Adipocyte (in vitro differentiated cells): ENCODE results near the gene C5orf34.
"Not testable (repeated sequence)": the region's sequence is repeated elsewhere in the genome, so short reads cannot be mapped to it uniquely, and the experiment has no call there.

Experiments used
- DNase-seq: peaks from one replicate; pipeline ENCODE4 v3.0.0-alpha.2; 2015; ENCODE audit warnings: low read depth
- H3K27me3 ChIP-seq: replicated peaks from 2 replicates; pipeline ENCODE4 v1.7.0; 2013; ENCODE audit warnings: mild to moderate bottlenecking, low read length, moderate library complexity; ENCODE audit not compliant: control insufficient read depth, insufficient read depth
- H3K36me3 ChIP-seq: 2 replicates; pipeline ENCODE4 v1.7.0; 2013; ENCODE audit warnings: low read length, mild to moderate bottlenecking, moderate library complexity; ENCODE audit not compliant: control insufficient read depth, insufficient read depth, severe bottlenecking
- H3K4me1 ChIP-seq: 2 replicates; pipeline ENCODE4 v1.7.0; 2013; ENCODE audit warnings: mild to moderate bottlenecking, low read length, moderate library complexity; ENCODE audit not compliant: control insufficient read depth, insufficient read depth
- H3K4me3 ChIP-seq: 2 replicates; pipeline ENCODE4 v1.7.0; 2013; ENCODE audit warnings: mild to moderate bottlenecking, low read length, moderate library complexity
- H3K9ac ChIP-seq: 2 replicates; pipeline ENCODE4 v1.7.0; 2013; ENCODE audit warnings: mild to moderate bottlenecking, low read length, moderate library complexity
- H3K9me3 ChIP-seq: 2 replicates; pipeline ENCODE4 v1.7.0; 2013; ENCODE audit warnings: mild to moderate bottlenecking, low read length, moderate library complexity; ENCODE audit not compliant: control insufficient read depth

The C5orf34 gene, protein sequence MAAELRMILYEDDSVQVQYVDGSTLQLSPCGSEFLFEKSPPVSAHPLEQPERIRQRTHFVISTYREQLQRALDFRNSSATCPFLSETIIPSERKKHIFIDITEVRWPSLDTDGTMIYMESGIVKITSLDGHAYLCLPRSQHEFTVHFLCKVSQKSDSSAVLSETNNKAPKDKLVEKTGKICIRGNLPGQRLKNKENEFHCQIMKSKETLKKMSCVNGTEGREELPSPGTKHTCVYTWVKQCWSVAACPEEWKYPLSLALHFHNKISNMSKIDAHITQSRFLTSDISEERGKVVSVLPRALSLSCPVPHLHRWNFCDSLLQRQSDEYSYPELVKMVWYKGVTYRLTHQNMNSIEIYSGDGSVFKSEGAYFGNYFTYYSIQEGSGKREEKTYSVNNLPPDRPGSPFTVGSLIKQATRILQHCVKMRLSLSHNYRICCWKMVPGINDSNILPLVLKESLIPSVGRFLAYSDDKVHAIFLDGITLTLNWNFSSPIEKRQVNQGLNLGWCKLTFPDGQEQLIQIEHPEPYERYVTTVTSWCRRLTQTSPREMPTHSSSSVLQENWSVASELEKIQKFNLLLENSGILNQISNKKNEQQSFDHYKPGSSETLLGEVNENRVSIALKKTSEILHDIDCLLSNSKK

DNA sequence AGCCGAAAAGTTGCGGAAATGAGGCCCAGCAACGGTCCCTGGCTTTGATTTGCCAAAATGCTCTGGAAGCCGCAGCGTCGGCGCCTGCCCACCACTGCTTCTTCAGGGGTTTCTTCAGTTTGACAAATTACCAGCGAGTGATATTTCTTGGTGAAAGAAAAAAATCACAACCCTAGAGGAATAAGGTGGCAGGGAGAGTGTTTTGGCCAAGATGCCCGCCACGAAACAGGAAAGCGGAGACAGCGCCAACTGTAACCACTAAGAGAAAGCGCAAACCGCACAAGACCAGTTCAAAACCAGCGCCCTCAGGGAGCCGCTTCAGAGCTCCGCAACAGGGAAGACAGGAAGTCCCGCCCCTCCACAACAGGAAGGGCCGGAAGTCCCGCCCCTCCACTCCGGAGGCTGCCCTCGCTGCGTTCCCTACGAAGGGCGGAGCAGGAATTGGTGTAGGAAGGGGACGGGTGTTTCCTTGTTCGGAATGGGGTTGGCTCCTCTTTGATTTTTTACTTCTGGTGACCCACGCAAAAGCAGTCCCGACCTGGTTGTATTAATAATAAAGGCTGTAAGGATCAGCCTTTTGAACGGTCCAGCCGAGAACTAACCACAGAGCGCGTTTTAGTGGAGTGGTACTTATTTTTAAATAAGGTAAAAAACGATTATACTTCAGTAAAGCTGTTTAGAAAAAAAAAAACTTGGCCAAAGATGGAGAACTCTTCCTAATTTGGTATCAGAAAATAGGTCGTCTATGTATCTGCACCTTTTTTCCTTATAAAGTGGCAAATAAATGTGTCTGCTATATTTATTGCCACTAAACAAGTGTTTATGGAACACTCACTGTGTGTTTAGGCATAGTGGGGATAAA is at the start of gene C5orf34:
Gene C5orf34 (minus strand): TSS at position 333 of the 862 bp plus-strand sequence. CDS start 5,809 bp downstream, outside the sequence.
- Histone ChIP-seq H3K27me3 (no peaks in the 10 kb centered on the region), H3K4me3 (peak within 1 kb of the TSS; percentile 86), H3K9me3 (no peaks in the 10 kb centered on the region), H3K4me1 (peaks cover 16% of the 10 kb centered on the region), H3K36me3 (no peaks in the 10 kb centered on the region), H3K9ac (peak within 1 kb of the TSS; percentile 93)
- DNase-seq = peak; percentile 99

DNA sequence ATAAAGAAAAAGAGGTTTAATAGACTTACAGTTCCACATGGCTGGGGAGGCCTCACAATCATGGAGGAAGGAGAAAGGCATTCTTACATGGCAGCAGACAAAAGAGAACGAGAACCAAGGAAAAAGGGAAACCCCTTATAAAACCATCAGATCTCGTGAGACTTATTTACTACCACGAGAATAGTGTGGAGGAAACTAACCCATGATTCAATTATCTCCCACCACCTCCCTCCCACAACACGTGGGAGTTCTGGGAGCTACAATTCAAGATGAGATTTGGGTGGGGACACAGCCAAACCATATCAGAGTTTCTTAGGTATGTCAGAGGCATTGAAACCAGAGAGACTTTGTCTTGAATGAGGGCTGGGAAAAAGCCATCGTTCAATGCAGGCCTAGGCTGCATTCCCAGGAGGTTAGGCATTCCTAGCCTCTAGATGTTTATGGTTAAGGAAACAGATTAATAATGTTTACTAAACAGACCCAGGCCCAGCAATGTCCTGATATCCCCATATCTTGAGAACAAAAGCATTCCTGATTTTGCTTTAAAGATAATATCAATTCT is 49.4 kb upstream of the C5orf34 start:
- Histone ChIP-seq H3K27me3 (no peaks in the 10 kb centered on the region), H3K4me1 (peaks cover 30% of the 10 kb centered on the region), H3K9me3 (no peaks in the 10 kb centered on the region), H3K9ac (no peak overlapping the region), H3K36me3 (no peaks in the 10 kb centered on the region), H3K4me3 (no peak overlapping the region)
- DNase-seq = no peak

DNA sequence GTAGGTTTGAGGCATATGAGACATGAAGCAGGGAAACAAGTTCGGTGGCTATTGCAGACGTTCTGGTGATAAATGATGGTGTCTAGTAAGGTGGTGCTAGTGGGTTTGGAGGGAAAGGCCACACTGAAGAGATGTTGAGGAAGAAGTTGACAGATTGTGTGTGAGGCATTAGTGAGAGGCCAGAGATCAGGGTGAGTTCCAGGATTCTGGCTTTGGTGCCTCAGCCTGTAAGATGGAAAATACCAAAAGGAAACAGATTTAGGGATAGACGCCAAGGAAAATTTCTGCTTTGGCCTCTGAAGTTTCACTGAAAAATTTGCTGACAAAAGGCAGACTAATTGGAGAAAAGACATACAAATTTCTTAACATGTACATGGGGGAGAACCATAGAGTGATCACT is 48.4 kb upstream of the C5orf34 start:
- no peaks in the 10 kb centered on the region for H3K27me3 ChIP-seq
- H3K4me3 ChIP-seq = no peak overlapping the region
- no peak overlapping the region for H3K9ac ChIP-seq

DNA sequence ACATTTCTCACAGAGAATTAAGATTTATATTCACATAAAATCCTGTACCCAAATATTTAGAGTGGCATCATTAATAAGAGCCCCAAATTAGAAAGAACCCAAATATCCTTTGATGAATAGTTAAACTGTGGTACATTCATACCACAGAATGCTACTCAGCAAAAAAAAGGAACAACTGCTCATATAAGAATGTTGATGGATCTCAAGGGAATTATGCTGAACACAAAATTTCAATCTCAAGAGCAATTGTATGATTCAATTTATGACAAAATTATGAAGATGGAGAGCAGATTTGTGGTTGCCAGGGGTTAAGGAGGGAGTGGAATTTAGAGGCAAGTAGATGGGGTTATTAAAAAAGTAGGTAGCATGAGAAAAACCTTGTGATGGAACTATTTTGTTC is 46.4 kb upstream of the C5orf34 start:
- peak overlapping the region; percentile 4 for H3K4me3 ChIP-seq
- DNase-seq = no peak
- H3K9me3 ChIP-seq = no peaks in the 10 kb centered on the region
- peaks cover 30% of the 10 kb centered on the region for H3K4me1 ChIP-seq
- H3K9ac ChIP-seq = peak overlapping the region; percentile 4
- no peaks in the 10 kb centered on the region for H3K36me3 ChIP-seq
- H3K27me3 ChIP-seq = no peaks in the 10 kb centered on the region

More for the DNA sequence above, 48.4 kb upstream of the C5orf34 start:
- H3K4me1 ChIP-seq = peaks cover 30% of the 10 kb centered on the region
- no peaks in the 10 kb centered on the region for H3K9me3 ChIP-seq
- DNase-seq = peak; percentile 32
- H3K36me3 ChIP-seq = no peaks in the 10 kb centered on the region

DNA sequence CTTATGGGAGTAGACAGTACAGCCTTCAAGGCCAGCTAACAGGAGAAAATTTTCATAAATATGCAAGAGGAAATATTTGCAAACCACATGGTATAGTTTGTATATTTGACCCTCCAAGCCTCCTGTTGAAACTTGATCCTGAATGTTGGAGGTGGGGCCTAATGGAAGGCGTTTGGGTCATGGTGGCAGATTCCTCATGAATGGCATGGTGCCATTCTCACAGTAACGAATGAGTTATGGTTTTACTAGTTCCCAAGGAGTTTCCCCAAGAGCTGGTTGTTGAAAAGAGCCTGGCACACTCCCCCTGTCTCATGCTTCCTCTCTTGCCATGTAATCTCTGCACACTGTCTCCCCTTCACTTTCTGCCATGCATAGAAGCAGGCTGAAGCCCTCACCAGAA is 45.2 kb upstream of the C5orf34 start:
- peaks cover 35% of the 10 kb centered on the region for H3K4me1 ChIP-seq
- no peaks in the 10 kb centered on the region for H3K27me3 ChIP-seq

DNA sequence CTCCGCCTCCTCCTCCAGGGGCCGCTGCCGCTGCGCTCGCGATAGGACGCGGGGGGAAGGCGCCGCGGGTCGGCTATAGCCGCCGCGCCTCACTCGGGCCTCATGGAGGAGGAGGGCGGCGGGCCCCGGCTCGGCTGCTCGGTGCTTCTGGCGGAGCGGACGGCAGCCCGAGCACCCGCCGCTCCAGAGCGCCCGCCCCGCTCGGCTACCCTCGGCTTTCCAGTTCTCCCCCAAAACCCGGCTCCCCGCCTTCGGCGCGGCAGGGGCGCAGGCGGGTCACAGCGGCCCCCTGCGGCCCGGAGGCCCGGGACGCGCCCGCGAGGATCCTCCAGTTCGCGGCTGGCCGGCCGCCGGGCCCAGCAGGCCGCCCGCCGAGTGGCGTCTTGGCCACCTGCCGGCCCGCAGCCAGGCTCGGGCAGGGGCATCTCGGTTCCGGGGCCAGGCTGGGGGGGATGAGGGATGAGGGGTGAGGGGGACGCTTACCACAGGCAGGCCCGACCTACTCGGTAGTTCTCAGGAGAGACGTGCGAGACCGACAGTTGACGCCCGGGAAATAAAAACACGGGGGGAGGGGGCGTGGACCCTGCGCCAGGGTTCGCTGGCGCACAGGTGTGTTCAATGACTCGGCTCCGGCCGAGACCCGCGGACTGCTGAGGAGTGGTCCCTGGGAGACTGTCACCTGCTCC is 42.1 kb upstream of the C5orf34 start, which contains the start of gene PAIP1:
Gene PAIP1 (minus strand): TSS at position 221 of the 686 bp plus-strand sequence. CDS start 231 bp downstream, outside the sequence.
- peaks cover 55% of the 10 kb centered on the region for H3K4me1 ChIP-seq
- DNase-seq = peak; percentile 95
- H3K27me3 ChIP-seq = no peaks in the 10 kb centered on the region
- peak within 1 kb of the TSS; percentile 96 for H3K9ac ChIP-seq
- H3K4me3 ChIP-seq = peak within 1 kb of the TSS; percentile 98
- peaks cover 31% of the 10 kb centered on the region for H3K36me3 ChIP-seq
- no peaks in the 10 kb centered on the region for H3K9me3 ChIP-seq

More for the DNA sequence above, 45.2 kb upstream of the C5orf34 start:
- Histone ChIP-seq H3K4me3 (no peak overlapping the region), H3K36me3 (peaks cover 1% of the 10 kb centered on the region), H3K9me3 (no peaks in the 10 kb centered on the region), H3K9ac (no peak overlapping the region)
- peak; percentile 28 for DNase-seq

DNA sequence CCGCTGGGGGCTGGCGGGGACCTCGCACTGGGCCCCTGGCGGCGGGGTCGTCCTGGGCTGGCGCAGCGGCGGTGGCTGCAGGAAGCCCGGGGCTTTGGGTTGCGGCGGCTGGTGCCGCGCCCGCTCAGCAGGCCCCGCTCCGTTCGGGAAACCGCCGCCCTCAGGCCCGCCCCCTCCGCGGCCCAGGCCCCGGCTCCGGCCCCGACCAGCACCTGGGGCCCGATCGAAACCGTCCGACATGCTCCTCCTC is 41.6 kb upstream of the C5orf34 start:
- H3K27me3 ChIP-seq, DNase-seq, H3K9me3 ChIP-seq: not testable (repeated sequence)
- Histone ChIP-seq H3K4me3 (peak overlapping the region; percentile 98), H3K4me1 (peaks cover 53% of the 10 kb centered on the region), H3K36me3 (peaks cover 35% of the 10 kb centered on the region), H3K9ac (peak overlapping the region; percentile 96)

DNA sequence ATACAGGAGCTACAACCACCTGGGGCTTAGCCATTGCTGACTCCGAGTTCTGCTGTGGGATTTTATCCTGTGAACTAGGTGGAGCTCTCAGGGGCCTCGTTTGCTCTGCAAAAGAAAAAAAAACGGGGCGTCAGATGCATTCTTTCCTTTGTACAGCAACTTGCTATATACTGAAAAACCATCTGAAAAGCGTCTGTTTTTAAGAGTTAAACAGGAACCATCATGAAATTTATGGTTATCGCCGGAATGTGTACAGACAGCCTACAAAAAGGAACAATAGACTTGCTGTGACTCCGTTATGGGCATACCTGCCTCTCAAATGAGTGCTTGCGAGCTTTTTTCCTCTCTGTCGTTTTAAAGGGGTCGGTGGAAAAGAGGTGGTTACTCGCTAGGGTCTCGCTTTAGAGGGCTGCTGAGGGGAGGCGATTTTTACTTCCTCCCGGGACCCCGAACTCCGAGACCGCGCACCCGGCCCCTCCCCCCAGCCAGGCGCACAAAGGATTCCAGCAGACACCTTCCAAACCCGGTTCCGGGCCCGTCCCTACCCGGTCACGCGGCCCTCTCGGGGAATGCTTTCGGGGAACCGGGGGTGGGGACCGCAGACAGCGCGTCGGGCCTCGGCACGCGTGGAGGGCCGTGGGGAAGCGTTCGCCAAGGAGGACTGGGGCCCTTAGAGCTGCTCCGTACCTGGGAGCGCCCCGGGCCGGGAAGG is 41.1 kb upstream of the C5orf34 start:
- H3K9ac ChIP-seq = peak overlapping the region; percentile 96
- no peaks in the 10 kb centered on the region for H3K9me3 ChIP-seq
- peaks cover 48% of the 10 kb centered on the region for H3K4me1 ChIP-seq
- H3K27me3 ChIP-seq = no peaks in the 10 kb centered on the region
- peaks cover 40% of the 10 kb centered on the region for H3K36me3 ChIP-seq
- DNase-seq = peak; percentile 74
- peak overlapping the region; percentile 98 for H3K4me3 ChIP-seq

DNA sequence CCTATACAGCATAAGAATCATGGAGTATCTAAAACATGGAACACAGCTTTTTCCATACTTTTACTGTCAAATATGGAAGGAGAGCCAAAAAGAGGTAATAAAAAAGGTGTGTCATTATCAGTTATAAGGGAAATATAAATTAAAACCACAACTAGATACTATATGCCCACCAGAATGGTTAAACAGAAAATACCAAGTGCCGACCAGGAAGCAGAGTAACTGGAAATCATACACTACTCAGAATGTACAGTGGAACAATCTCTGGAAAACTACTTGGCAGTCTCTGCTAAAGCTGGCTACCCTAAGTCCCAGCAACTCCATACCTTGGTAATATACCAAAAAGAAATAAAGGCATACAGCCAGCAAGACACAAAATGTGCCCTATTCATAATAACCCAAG is 39.5 kb upstream of the C5orf34 start:
- Histone ChIP-seq H3K27me3 (no peaks in the 10 kb centered on the region), H3K36me3 (peaks cover 46% of the 10 kb centered on the region), H3K4me3 (peak overlapping the region; percentile 98), H3K4me1 (peaks cover 33% of the 10 kb centered on the region), H3K9me3 (no peaks in the 10 kb centered on the region), H3K9ac (no peak overlapping the region)
- no peak for DNase-seq

DNA sequence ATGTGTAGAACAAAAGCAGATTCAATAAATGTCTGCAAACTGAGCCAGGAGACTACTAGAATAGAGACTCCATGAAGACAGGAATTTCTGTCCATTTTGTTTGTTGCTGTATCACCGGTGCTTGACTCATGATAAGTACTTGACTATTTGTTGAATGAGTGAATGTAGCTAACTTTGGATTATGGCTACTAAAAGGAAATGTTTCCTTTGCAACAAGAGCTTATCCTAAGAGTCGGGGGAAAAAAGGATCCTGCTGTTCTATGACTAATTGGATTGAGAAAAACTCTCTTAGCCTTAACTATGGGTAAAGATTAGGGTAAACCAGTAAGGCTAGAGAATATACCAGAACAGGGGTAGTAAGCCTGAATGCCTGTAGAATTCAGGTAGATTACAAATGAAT is 38.4 kb upstream of the C5orf34 start:
- peak; percentile 14 for DNase-seq
- Histone ChIP-seq H3K4me3 (no peak overlapping the region), H3K9ac (no peak overlapping the region), H3K36me3 (peaks cover 50% of the 10 kb centered on the region), H3K9me3 (no peaks in the 10 kb centered on the region), H3K27me3 (no peaks in the 10 kb centered on the region), H3K4me1 (peaks cover 33% of the 10 kb centered on the region)
